ENCODE measurements around the gene OASL.
"Not testable (repeated sequence)": the region's sequence is repeated elsewhere in the genome, so short reads cannot be mapped to it uniquely, and the experiment has no call there.

OASL gene

GRCh38 chr12:121059031-121059898 is 20.2 kb upstream of the OASL start:
- no peak for DNase-seq (ENCODE audit: low spot score)

- no peak for DNase-seq (ENCODE audit: low spot score)
Measured at GRCh38 chr12:121057794-121058193, 18.7 kb upstream of the OASL start.

- DNase-seq (ENCODE audit: low spot score) = no peak
Measured at GRCh38 chr12:121053706-121054105, 14.7 kb upstream of the OASL start.

- DNase-seq (ENCODE audit: low spot score) = peak; percentile 16
Measured at GRCh38 chr12:121050725-121051124, 11.7 kb upstream of the OASL start.

- no peak for DNase-seq (ENCODE audit: low spot score)
Measured at GRCh38 chr12:121048442-121048841, 9.4 kb upstream of the OASL start.

- DNase-seq (ENCODE audit: low spot score) = not testable (repeated sequence)
Measured at GRCh38 chr12:121047400-121047799, 8.4 kb upstream of the OASL start.

GRCh38 chr12:121043067-121043466 is 4.0 kb upstream of the OASL start:
- no peak for DNase-seq (ENCODE audit: low spot score)

- no peak for DNase-seq (ENCODE audit: low spot score)
Measured at GRCh38 chr12:121036810-121037326, 2.2 kb downstream of the OASL start.

- no peak for DNase-seq (ENCODE audit: low spot score)
Measured at GRCh38 chr12:121034616-121035305, 4.3 kb downstream of the OASL start.

GRCh38 chr12:121033625-121034349 is 5.3 kb downstream of the OASL start:
- peak; percentile 51 for DNase-seq (ENCODE audit: low spot score)

GRCh38 chr12:121030576-121031212 is 8.4 kb downstream of the OASL start:
- DNase-seq (ENCODE audit: low spot score) = no peak

- DNase-seq (ENCODE audit: low spot score) = no peak
Measured at GRCh38 chr12:121026274-121027045, 12.6 kb downstream of the OASL start.

GRCh38 chr12:121025442-121026226 is 13.4 kb downstream of the OASL start:
- no peak for DNase-seq (ENCODE audit: low spot score)

- no peak for DNase-seq (ENCODE audit: low spot score)
Measured at GRCh38 chr12:121023799-121024198, 15.2 kb downstream of the OASL start.

- DNase-seq (ENCODE audit: low spot score) = no peak
Measured at GRCh38 chr12:121022713-121023112, 16.3 kb downstream of the OASL start.

- no peak for DNase-seq (ENCODE audit: low spot score)
Measured at GRCh38 chr12:121021754-121022153, 17.3 kb downstream of the OASL start.

- DNase-seq (ENCODE audit: low spot score) = no peak
Measured at GRCh38 chr12:121018860-121019617, 20.0 kb downstream of the OASL start.

- DNase-seq (ENCODE audit: low spot score) = no peak
Measured at GRCh38 chr12:121017966-121018491, 21.0 kb downstream of the OASL start.
